Right lobe of liver (tissue), 4 donors: ENCODE measurements around the gene PTPN5.

Source experiments
- CTCF ChIP-seq, 4 donors: fragments of 200-600 bp in 3 of 4; fragments of 450-650 bp in 1 of 4; IDR thresholded peaks; one replicate each; pipeline versions ENCODE4 v1.5.1 to v1.8.0; 2016 to 2022; ENCODE audit warnings: antibody characterized with exemption in 4 of 4, mild to moderate bottlenecking in 2 of 4
- POLR2A ChIP-seq: fragments of 450-650 bp; IDR thresholded peaks from one replicate; pipeline ENCODE4 v1.6.1; 2017; ENCODE audit warnings: antibody characterized with exemption, mild to moderate bottlenecking
- donor health status: DM: no; HTN: no; CAD: no.
- donor health status: DM: no; HTN: no; CAD: no.
- donor health status: DM: no; HTN: yes; CAD: no.

- TF ChIP-seq CTCF (IDR thresholded peaks at IDR 0.05) (no peak), POLR2A (no peak)
These were observed 87.5 kb downstream of the PTPN5 start for GRCh38 chr11:18704045-18704645.
